Measurements from ENCODE around the gene KYAT1.

GRCh38 chr9:128919402-128920089 lies 37.8 kb upstream of the KYAT1 start:
- TF ChIP-seq POLR2A (IDR thresholded peaks at IDR 0.05) (no peak), CTCF (IDR thresholded peaks at IDR 0.05 in 8 of 11, conservative IDR thresholded peaks at IDR 0.05 in 3 of 11) (no peak), POLR2AphosphoS5 (IDR thresholded peaks at IDR 0.05) (no peak)

Measured in spleen (tissue), 7 donors.